Measurements from ENCODE around the gene SIK2. TPM values are rescaled to one million over a fixed set of nuclear protein-coding genes. Genes with fewer than 3 reads are reported as not detected.

The SIK2 gene
- total RNA-seq, 3 donors from 2014 or later (not counting 1 experiment from before 2014, with no cell fraction given) = 7.1 to 14.3 (median 8.4) TPM

GRCh38 chr11:111676878-111677585 lies 74.8 kb downstream of the SIK2 start:
- H3K4me1 ChIP-seq (ENCODE audit: control insufficient read depth, insufficient read depth, low read length) = no peaks in the 10 kb centered on the region
- intact Hi-C loops (cut with micrococcal nuclease) = no loop called here
- H3K36me3 ChIP-seq (ENCODE audit: control insufficient read depth, insufficient read depth, low read length) = peaks cover 2% of the 10 kb centered on the region
- no peak overlapping the region for H3K4me3 ChIP-seq (ENCODE audit: low read length)
- no peak overlapping the region for H3K4me3 Mint-ChIP-seq
- no peaks in the 10 kb centered on the region for H3K27me3 Mint-ChIP-seq (ENCODE audit: low read depth in 2 of 2)
- no peak for TF ChIP-seq CTCF (IDR thresholded peaks at IDR 0.05)
- H3K9me3 ChIP-seq (ENCODE audit: control insufficient read depth, insufficient read depth, low read length) = no peaks in the 10 kb centered on the region
- no peak for ATAC-seq
- no peak overlapping the region for H3K27ac Mint-ChIP-seq
- H3K36me3 Mint-ChIP-seq = no peaks in the 10 kb centered on the region
- 100% methylated on average over 2 of the region's 4 CpGs for WGBS (ENCODE audit: insufficient coverage)
- no peaks in the 10 kb centered on the region for H3K27me3 ChIP-seq (ENCODE audit: control insufficient read depth, insufficient read depth, low read length)
- H3K27ac ChIP-seq (ENCODE audit: low read length) = no peak overlapping the region
- H3K4me1 Mint-ChIP-seq = peaks cover 0 to 15% of the 10 kb centered on the region in 2 donors
- H3K9me3 Mint-ChIP-seq = no peaks in the 10 kb centered on the region
- no peak for DNase-seq

GRCh38 chr11:111680486-111681175 lies 78.4 kb downstream of the SIK2 start:
- no peak overlapping the region for H3K27ac Mint-ChIP-seq
- Histone ChIP-seq H3K27ac (ENCODE audit: low read length) (no peak overlapping the region), H3K27me3 (ENCODE audit: control insufficient read depth, insufficient read depth, low read length) (no peaks in the 10 kb centered on the region), H3K36me3 (ENCODE audit: control insufficient read depth, insufficient read depth, low read length) (no peaks in the 10 kb centered on the region), H3K4me1 (ENCODE audit: control insufficient read depth, insufficient read depth, low read length) (no peaks in the 10 kb centered on the region), H3K4me3 (ENCODE audit: low read length) (no peak overlapping the region), H3K9me3 (ENCODE audit: control insufficient read depth, insufficient read depth, low read length) (no peaks in the 10 kb centered on the region)
- H3K9me3 Mint-ChIP-seq = no peaks in the 10 kb centered on the region
- intact Hi-C loops (cut with micrococcal nuclease) = no loop called here
- no peaks in the 10 kb centered on the region for H3K27me3 Mint-ChIP-seq (ENCODE audit: low read depth in 2 of 2)
- no peak for TF ChIP-seq CTCF (IDR thresholded peaks at IDR 0.05)
- H3K36me3 Mint-ChIP-seq = no peaks in the 10 kb centered on the region
- H3K4me3 Mint-ChIP-seq = no peak overlapping the region
- DNase-seq (no peak), ATAC-seq (no peak)
- WGBS (ENCODE audit: insufficient coverage) = no CpG with 5 or more reads among the region's 3 CpGs
- no peaks in the 10 kb centered on the region for H3K4me1 Mint-ChIP-seq

GRCh38 chr11:111683806-111684205 lies 81.6 kb downstream of the SIK2 start:
- Histone ChIP-seq H3K9me3 (ENCODE audit: control insufficient read depth, insufficient read depth, low read length) (no peaks in the 10 kb centered on the region), H3K4me3 (ENCODE audit: low read length) (no peak overlapping the region), H3K27ac (ENCODE audit: low read length) (no peak overlapping the region), H3K4me1 (ENCODE audit: control insufficient read depth, insufficient read depth, low read length) (no peaks in the 10 kb centered on the region), H3K27me3 (ENCODE audit: control insufficient read depth, insufficient read depth, low read length) (no peaks in the 10 kb centered on the region), H3K36me3 (ENCODE audit: control insufficient read depth, insufficient read depth, low read length) (peaks cover 2% of the 10 kb centered on the region)
- Mint-ChIP-seq H3K9me3 (no peaks in the 10 kb centered on the region), H3K4me3 (no peak overlapping the region), H3K36me3 (no peaks in the 10 kb centered on the region), H3K4me1 (no peaks in the 10 kb centered on the region), H3K27ac (no peak overlapping the region), H3K27me3 (ENCODE audit: low read depth in 2 of 2) (no peaks in the 10 kb centered on the region)
- WGBS (ENCODE audit: insufficient coverage) = 84% methylated on average over 3 of the region's 3 CpGs
- TF ChIP-seq CTCF (IDR thresholded peaks at IDR 0.05) = no peak
- no peak for DNase-seq
- intact Hi-C loops (cut with micrococcal nuclease) = no loop called here
- no peak for ATAC-seq

Data from natural killer cell (primary cell).